GM21528 (cell line): Measurements from ENCODE around the gene DCTN5.
A peak's percentile ranks its signal among the peaks of the same experiment; 100 is the strongest.
"Not testable (repeated sequence)": the region's sequence is repeated elsewhere in the genome, so short reads cannot be mapped to it uniquely, and the experiment has no call there.

Source experiments
- ATAC-seq: cut with Tn5 transposase; IDR thresholded peaks from one replicate; pipeline ENCODE4 v1.9.1; 2021; ENCODE audit warnings: mild to moderate bottlenecking, moderate library complexity; ENCODE audit not compliant: unreplicated experiment, low FRiP score

Gene DCTN5

GRCh38 chr16:23640931-23641765 lies at the start of gene DCTN5, which contains the start of gene PALB2:
Gene DCTN5, plus strand, starts transcription at chr16:23641466. Its CDS starts 77 bp downstream, at chr16:23641543.
Gene PALB2, minus strand, starts transcription at chr16:23641310. Its CDS starts 153 bp downstream, at chr16:23641157.
- ATAC-seq = peak; percentile 94

GRCh38 chr16:23594186-23594585 lies 47.1 kb upstream of the DCTN5 start:
- no peak for ATAC-seq

- no peak for ATAC-seq
Measured at GRCh38 chr16:23595246-23595950, 45.9 kb upstream of the DCTN5 start.

GRCh38 chr16:23595951-23596720 lies 45.1 kb upstream of the DCTN5 start, which contains the start of gene NDUFAB1:
Gene NDUFAB1, minus strand, starts transcription at chr16:23596316. Its CDS starts 26 bp downstream, at chr16:23596290.
- ATAC-seq = peak; percentile 86

- ATAC-seq = no peak
Measured at GRCh38 chr16:23597003-23597756, 44.1 kb upstream of the DCTN5 start.

GRCh38 chr16:23607726-23608125 lies 33.5 kb upstream of the DCTN5 start:
- ATAC-seq = no peak

GRCh38 chr16:23608194-23608593 lies 33.1 kb upstream of the DCTN5 start:
- no peak for ATAC-seq

- ATAC-seq = no peak
Measured at GRCh38 chr16:23609929-23610328, 31.3 kb upstream of the DCTN5 start.

- ATAC-seq = not testable (repeated sequence)
Measured at GRCh38 chr16:23610905-23611304, 30.4 kb upstream of the DCTN5 start.

GRCh38 chr16:23611936-23612335 lies 29.3 kb upstream of the DCTN5 start:
- ATAC-seq = no peak

- no peak for ATAC-seq
Measured at GRCh38 chr16:23615805-23616204, 25.5 kb upstream of the DCTN5 start.

- no peak for ATAC-seq
Measured at GRCh38 chr16:23624092-23624491, 17.2 kb upstream of the DCTN5 start.

- ATAC-seq = no peak
Measured at GRCh38 chr16:23629516-23629915, 11.8 kb upstream of the DCTN5 start.

GRCh38 chr16:23631874-23632273 lies 9.4 kb upstream of the DCTN5 start:
- ATAC-seq = not testable (repeated sequence)

GRCh38 chr16:23634461-23635036 lies 6.7 kb upstream of the DCTN5 start:
- no peak for ATAC-seq

- ATAC-seq = no peak
Measured at GRCh38 chr16:23635958-23636357, 5.3 kb upstream of the DCTN5 start.

- ATAC-seq = no peak
Measured at GRCh38 chr16:23640615-23640930, 693 bp upstream of the DCTN5 start.

GRCh38 chr16:23642246-23642774 lies 1.0 kb downstream of the DCTN5 start:
- ATAC-seq = no peak

- no peak for ATAC-seq
Measured at GRCh38 chr16:23650674-23651416, 9.6 kb downstream of the DCTN5 start.
